Lower leg skin (tissue), 3 donors: ENCODE measurements around the gene GLG1.
"Not testable (repeated sequence)": the region's sequence is repeated elsewhere in the genome, so short reads cannot be mapped to it uniquely, and the experiment has no call there.

Source experiments
- CTCF ChIP-seq, 3 donors: fragments of 450-650 bp; IDR thresholded peaks; one replicate each; pipeline ENCODE4 v1.5.1; 2016; ENCODE audit warnings: antibody characterized with exemption in 3 of 3, mild to moderate bottlenecking in 3 of 3, moderate library complexity in 2 of 3
- POLR2A ChIP-seq, 2 donors: fragments of 450-650 bp; IDR thresholded peaks; one replicate each; pipeline ENCODE4 v1.6.1; 2016 to 2017; ENCODE audit warnings: antibody characterized with exemption in 2 of 2, mild to moderate bottlenecking in 1 of 2, moderate library complexity in 1 of 2

- not testable (repeated sequence) for TF ChIP-seq CTCF, POLR2A (IDR thresholded peaks at IDR 0.05)
Measured at GRCh38 chr16:74409185-74409981, 197.5 kb downstream of the GLG1 start.
